Ovary (tissue), 9 donors: ENCODE data around the gene CCK. TPM values are rescaled to one million over a fixed set of nuclear protein-coding genes. Genes with fewer than 3 reads are reported as not detected.

Source experiments
- DNase-seq, 5 donors: peaks; one replicate each; pipeline ENCODE4 v3.0.0-alpha.2; 2019 to 2020
- H3K27ac ChIP-seq, 2 donors: fragments of 200-600 bp; one replicate each; pipeline versions ENCODE4 v1.5.1 to v1.8.0; 2019 to 2022
- H3K27me3 ChIP-seq: fragments of 200-600 bp; one replicate; pipeline ENCODE4 v1.8.0; 2022
- H3K36me3 ChIP-seq: fragments of 200-600 bp; sonication (generic); one replicate; pipeline ENCODE4 v1.5.1; 2019
- H3K4me1 ChIP-seq: one replicate; pipeline ENCODE4 v1.8.1; 2013; ENCODE audit warnings: mild to moderate bottlenecking, moderate library complexity; ENCODE audit not compliant: insufficient read depth
- H3K4me3 ChIP-seq: fragments of 200-600 bp; sonication (generic); one replicate; pipeline ENCODE4 v1.5.1; 2017
- H3K9me3 ChIP-seq, 2 donors: fragments of 200-600 bp in 1 of 2; sonication (generic) in 1 of 2; one replicate each; pipeline versions ENCODE4 v1.5.1 to v1.8.1; 2013 to 2019; ENCODE audit warnings: mild to moderate bottlenecking in 1 of 2, moderate library complexity in 1 of 2
- CTCF ChIP-seq, 3 donors: fragments of 450-650 bp in 2 of 3; fragments of 200-600 bp in 1 of 3; IDR thresholded peaks; one replicate each; pipeline versions ENCODE4 v1.5.1 to v1.8.0; 2016 to 2022; ENCODE audit warnings: antibody characterized with exemption in 3 of 3, mild to moderate bottlenecking in 1 of 3
- EP300 ChIP-seq: sonication (generic); formaldehyde crosslinking; IDR thresholded peaks from one replicate; pipeline ENCODE4 v1.6.1; 2017; ENCODE audit warnings: antibody characterized with exemption
- POLR2A ChIP-seq: fragments of 450-650 bp; IDR thresholded peaks from one replicate; pipeline ENCODE4 v1.6.1; 2017; ENCODE audit warnings: antibody characterized with exemption, mild to moderate bottlenecking, moderate library complexity
- WGBS, 3 donors: extraction: QIAGEN DNeasy Blood & Tissue Kit in 1 of 3; methylation state at CpG; one replicate each; pipeline versions ENCODE4 v1.1.5 to v1.1.7; 2013 to 2017; 5-methylcytosine and 5-hydroxymethylcytosine counted together
- intact Hi-C, 4 donors: fragments of 100-400 bp; cut with DNase I; formaldehyde crosslinking; loops; one replicate each; pipeline versions ENCODE4 v1.11.0 to v1.15.1; 2022 to 2023
- polyA plus RNA-seq, 2 donors: library from polyadenylated mRNA; stranded (reverse); fragments of 200-250 nt in 1 of 2; fragments of 350-450 nt in 1 of 2; fragmentation: Illumina TruSeq in 1 of 2; extraction: RNeasy Lipid Tissue Mini Kit (QIAGEN cat#74804) in 1 of 2; gene quantifications; one replicate each; pipeline ENCODE4 v1.2.3, GENCODE V29; 2013 to 2014
- total RNA-seq, 7 donors: library from RNA; depleted of rRNA in 2 of 7; stranded (reverse); fragments of >200 nt in 2 of 7; fragmentation: NEBNext Ultra II Directional in 3 of 7; extraction: Animal tissue kit (Norgen Biotek cat#: 25700) in 3 of 7; gene quantifications; one replicate each; pipeline versions ENCODE4 v1.1.0 to v1.2.4, GENCODE V29; 2016 to 2023
- donor health status: DM: no; HTN: no; CAD: no; lungs with moderate emphysema.
- donor health status: DM: no; HTN: no; CAD: no.
- donor health status: Bipolar disorder and iron deficiency.
- donor health status: DM: yes; HTN: yes; CAD: no.
- donor health status: DM: no; HTN: no; CAD: no.
- donor health status: DM: yes; HTN: yes; CAD: no.

Gene CCK
- total and polyA plus RNA-seq, 9 donors: not detected

- Histone ChIP-seq H3K36me3 (no peaks in the 10 kb centered on the region), H3K27me3 (no peaks in the 10 kb centered on the region), H3K9me3 (peaks cover 0 to 5% of the 10 kb centered on the region in 2 donors), H3K4me3 (no peak overlapping the region), H3K4me1 (peaks cover 2% of the 10 kb centered on the region), H3K27ac (no peak overlapping the region)
- 7 to 8% (median 7%) methylated on average over 46 to 60 of the region's 60 CpGs for WGBS, 3 donors
- intact Hi-C loops: no loop called here
- DNase-seq: no peak
- TF ChIP-seq POLR2A (no peak), EP300 (no peak), CTCF (IDR thresholded peaks at IDR 0.05) (no peak)
Measured at GRCh38 chr3:42265059-42265991, 660 bp downstream of the CCK start.

GRCh38 chr3:42264399-42265058 lies 1.5 kb downstream of the CCK start:
- WGBS, 3 donors: 8% methylated on average over 37 of the region's 37 CpGs
- Histone ChIP-seq H3K4me1 (peaks cover 2% of the 10 kb centered on the region), H3K27me3 (no peaks in the 10 kb centered on the region), H3K36me3 (no peaks in the 10 kb centered on the region), H3K27ac (no peak overlapping the region), H3K4me3 (no peak overlapping the region), H3K9me3 (peaks cover 0 to 5% of the 10 kb centered on the region in 2 donors)
- intact Hi-C loops: no loop called here
- no peak for TF ChIP-seq EP300
- no peak for TF ChIP-seq CTCF (IDR thresholded peaks at IDR 0.05)
- TF ChIP-seq POLR2A: no peak
- no peak for DNase-seq

GRCh38 chr3:42263354-42264346 lies 2.3 kb downstream of the CCK start:
- H3K4me1 ChIP-seq: peaks cover 2% of the 10 kb centered on the region
- DNase-seq: no peak
- WGBS, 3 donors: 10 to 16% (median 10%) methylated on average over 36 to 56 of the region's 56 CpGs
- no peak overlapping the region for H3K4me3 ChIP-seq
- no peaks in the 10 kb centered on the region for H3K27me3 ChIP-seq
- no peak overlapping the region for H3K27ac ChIP-seq
- intact Hi-C loops: no loop called here
- peaks cover 0 to 5% of the 10 kb centered on the region in 2 donors for H3K9me3 ChIP-seq
- H3K36me3 ChIP-seq: no peaks in the 10 kb centered on the region
- no peak for TF ChIP-seq CTCF (IDR thresholded peaks at IDR 0.05)
- no peak for TF ChIP-seq EP300
- TF ChIP-seq POLR2A: no peak

- Histone ChIP-seq H3K9me3 (no peaks in the 10 kb centered on the region), H3K27me3 (no peaks in the 10 kb centered on the region), H3K27ac (no peak overlapping the region), H3K36me3 (no peaks in the 10 kb centered on the region), H3K4me1 (peaks cover 2% of the 10 kb centered on the region), H3K4me3 (no peak overlapping the region)
- intact Hi-C loops: no loop called here
- no peak for TF ChIP-seq CTCF (IDR thresholded peaks at IDR 0.05)
- TF ChIP-seq POLR2A: no peak
- no peak for TF ChIP-seq EP300
- no peak for DNase-seq
- WGBS, 3 donors: 19 to 40% (median 34%) methylated on average over 2 of the region's 2 CpGs
Measured at GRCh38 chr3:42262525-42262924, 3.5 kb downstream of the CCK start.
